Measurements from ENCODE around the gene PPP1R11.
"Not testable (repeated sequence)": the region's sequence is repeated elsewhere in the genome, so short reads cannot be mapped to it uniquely, and the experiment has no call there.

Gene PPP1R11

GRCh38 chr6:30097902-30098768 lies 31.1 kb downstream of the PPP1R11 start:
- DNase-seq (ENCODE audit: low read depth) = no peak

- DNase-seq (ENCODE audit: low read depth) = no peak
Measured at GRCh38 chr6:30100154-30100553, 33.2 kb downstream of the PPP1R11 start.

- DNase-seq (ENCODE audit: low read depth) = no peak
Measured at GRCh38 chr6:30100585-30101443, 33.8 kb downstream of the PPP1R11 start.

GRCh38 chr6:30101444-30102413 lies 34.7 kb downstream of the PPP1R11 start:
- peak; percentile 27 for DNase-seq (ENCODE audit: low read depth)

GRCh38 chr6:30102414-30102969 lies 35.5 kb downstream of the PPP1R11 start:
- DNase-seq (ENCODE audit: low read depth) = no peak

- peak; percentile 70 for DNase-seq (ENCODE audit: low read depth)
Measured at GRCh38 chr6:30102970-30103871, 36.2 kb downstream of the PPP1R11 start.

GRCh38 chr6:30103872-30104179 lies 36.8 kb downstream of the PPP1R11 start:
- no peak for DNase-seq (ENCODE audit: low read depth)

- DNase-seq (ENCODE audit: low read depth) = no peak
Measured at GRCh38 chr6:30104661-30105060, 37.7 kb downstream of the PPP1R11 start.

GRCh38 chr6:30111266-30111856 lies 44.4 kb downstream of the PPP1R11 start:
- no peak for DNase-seq (ENCODE audit: low read depth)

- no peak for DNase-seq (ENCODE audit: low read depth)
Measured at GRCh38 chr6:30112402-30112994, 45.5 kb downstream of the PPP1R11 start.

- DNase-seq (ENCODE audit: low read depth) = no peak
Measured at GRCh38 chr6:30113003-30113759, 46.2 kb downstream of the PPP1R11 start, which contains the start of gene TRIM31. TRIM31 (minus strand) TSS chr6:30113090; CDS start chr6:30112805, 285 bp downstream.

GRCh38 chr6:30113841-30114240 lies 46.8 kb downstream of the PPP1R11 start:
- DNase-seq (ENCODE audit: low read depth) = no peak

GRCh38 chr6:30116724-30117123 lies 49.7 kb downstream of the PPP1R11 start:
- DNase-seq (ENCODE audit: low read depth) = no peak

GRCh38 chr6:30118691-30119090 lies 51.7 kb downstream of the PPP1R11 start:
- not testable (repeated sequence) for DNase-seq (ENCODE audit: low read depth)

Measured in stimulated activated CD8-positive, alpha-beta memory T cell treated with anti-CD3 and anti-CD28 coated beads, Interleukin-15, amount 100 ng/mL, for 1 hour (primary cell).